ENCODE measurements around the gene SAFB. TPM values are rescaled to one million over a fixed set of nuclear protein-coding genes. Genes with fewer than 3 reads are reported as not detected.

The SAFB gene
- total and polyA plus RNA-seq, 7 donors = 51.3 to 88.9 (median 62.1) TPM

- no peak for TF ChIP-seq CTCF (IDR thresholded peaks at IDR 0.05)
- Histone ChIP-seq H3K36me3 (ENCODE audit: insufficient read depth in 1 of 2, low read depth in 1 of 2) (peaks cover 0 to 28% of the 10 kb centered on the region in 2 donors), H3K4me3 (no peak overlapping the region), H3K27me3 (ENCODE audit: insufficient read depth in 3 of 3, low read length in 2 of 3) (no peaks in the 10 kb centered on the region), H3K4me1 (no peaks in the 10 kb centered on the region), H3K27ac (no peak overlapping the region), H3K9me3 (no peaks in the 10 kb centered on the region)
- intact Hi-C loops (cut with DNase I) = loop anchor here (2.0 to 10.0 kb wide), 2 partner anchors 525 to 531 kb away; no protein-coding TSS in a partner anchor
- 89 to 92% (median 90%) methylated on average over 7 of the region's 7 CpGs for WGBS, 3 donors
- no peak for DNase-seq
- no peak for ATAC-seq
Measured at GRCh38 chr19:5579697-5580096, 43.2 kb upstream of the SAFB start.

DNA sequence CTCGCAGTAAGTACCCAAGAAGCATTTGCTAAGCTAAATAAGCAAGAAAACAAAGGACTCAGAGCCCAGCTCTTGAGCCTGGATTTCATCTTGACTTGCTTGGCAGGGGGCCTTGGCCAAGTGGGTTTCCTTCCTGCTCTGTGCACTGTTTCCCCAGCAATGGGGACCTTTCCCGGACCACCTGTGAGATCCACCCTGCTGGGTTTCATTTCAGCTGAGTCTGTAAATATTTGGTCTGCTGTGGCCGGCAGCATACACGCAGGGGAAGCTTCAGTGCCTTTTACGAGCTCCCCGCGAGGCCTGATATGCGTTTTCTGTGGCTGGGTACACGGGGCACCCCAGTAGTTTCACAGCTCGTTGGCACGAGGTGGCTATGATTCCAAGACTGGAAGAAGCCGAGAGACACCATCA is 42.7 kb upstream of the SAFB start:
- Histone ChIP-seq H3K36me3 (ENCODE audit: insufficient read depth in 1 of 2, low read depth in 1 of 2) (peaks cover 0 to 28% of the 10 kb centered on the region in 2 donors), H3K9me3 (no peaks in the 10 kb centered on the region), H3K27me3 (ENCODE audit: insufficient read depth in 3 of 3, low read length in 2 of 3) (no peaks in the 10 kb centered on the region), H3K4me3 (no peak overlapping the region), H3K4me1 (peaks cover under 1% of the 10 kb centered on the region), H3K27ac (no peak overlapping the region)
- ATAC-seq = no peak
- TF ChIP-seq CTCF (IDR thresholded peaks at IDR 0.05) = no peak
- WGBS, 3 donors = 62 to 64% (median 64%) methylated on average over 12 of the region's 12 CpGs
- no peak for DNase-seq
- intact Hi-C loops (cut with DNase I) = no loop called here

DNA sequence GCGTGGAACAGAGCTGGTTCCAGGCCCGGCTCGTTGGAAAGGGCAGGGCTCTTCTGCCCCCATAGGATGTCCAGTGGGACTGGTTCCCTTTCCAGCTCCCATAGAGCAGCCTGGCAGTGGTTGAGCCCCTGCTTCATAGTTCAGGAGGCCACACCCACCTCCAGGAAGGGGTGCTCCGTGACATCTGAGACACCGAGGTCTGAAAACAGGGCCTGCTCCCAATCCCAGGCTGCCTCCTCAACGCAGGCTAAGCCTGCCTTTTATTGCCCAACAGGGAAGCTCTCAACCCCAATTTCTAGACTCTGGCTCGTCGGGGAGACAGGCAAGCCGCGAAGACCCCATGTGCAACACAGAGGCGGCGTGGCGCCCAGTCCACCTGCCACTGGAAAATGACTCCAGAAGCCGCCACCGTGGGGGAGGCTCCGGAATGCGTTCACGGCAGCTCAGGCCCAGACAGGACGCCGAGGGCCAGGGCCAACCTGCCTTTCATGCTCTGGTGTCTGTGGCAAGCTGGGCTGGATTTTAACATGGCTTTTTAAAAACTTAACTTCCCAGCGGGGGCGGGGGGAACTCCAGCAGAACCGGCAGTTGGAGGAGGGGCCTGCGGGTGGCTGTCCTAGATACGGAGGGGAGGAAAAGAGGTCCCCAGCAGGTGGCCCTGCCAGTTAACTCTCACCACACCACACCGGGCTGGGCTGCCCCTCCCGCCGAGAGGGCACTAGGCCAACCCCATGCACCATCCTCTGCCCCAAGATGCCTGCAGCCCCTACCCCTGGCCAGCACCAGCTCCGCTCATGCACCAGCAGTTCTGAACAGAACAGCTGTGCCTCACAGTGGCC is 37.2 kb upstream of the SAFB start:
- H3K4me1 ChIP-seq = peaks cover 17% of the 10 kb centered on the region
- H3K9me3 ChIP-seq = no peaks in the 10 kb centered on the region
- peak overlapping the region; percentile 41 for H3K4me3 ChIP-seq
- peaks cover 4 to 73% of the 10 kb centered on the region in 2 donors for H3K36me3 ChIP-seq (ENCODE audit: insufficient read depth in 1 of 2, low read depth in 1 of 2)
- DNase-seq (peak in 1 of 2 donors; percentile 68), ATAC-seq (peak; percentile 52 to 76 (median 57))
- H3K27ac ChIP-seq = peak overlapping the region; percentile 80
- intact Hi-C loops (cut with DNase I) = no loop called here
- WGBS, 3 donors = 20 to 29% (median 22%) methylated on average over 27 to 29 of the region's 29 CpGs
- no peak for TF ChIP-seq CTCF (IDR thresholded peaks at IDR 0.05)
- no peaks in the 10 kb centered on the region for H3K27me3 ChIP-seq (ENCODE audit: insufficient read depth in 3 of 3, low read length in 2 of 3)

DNA sequence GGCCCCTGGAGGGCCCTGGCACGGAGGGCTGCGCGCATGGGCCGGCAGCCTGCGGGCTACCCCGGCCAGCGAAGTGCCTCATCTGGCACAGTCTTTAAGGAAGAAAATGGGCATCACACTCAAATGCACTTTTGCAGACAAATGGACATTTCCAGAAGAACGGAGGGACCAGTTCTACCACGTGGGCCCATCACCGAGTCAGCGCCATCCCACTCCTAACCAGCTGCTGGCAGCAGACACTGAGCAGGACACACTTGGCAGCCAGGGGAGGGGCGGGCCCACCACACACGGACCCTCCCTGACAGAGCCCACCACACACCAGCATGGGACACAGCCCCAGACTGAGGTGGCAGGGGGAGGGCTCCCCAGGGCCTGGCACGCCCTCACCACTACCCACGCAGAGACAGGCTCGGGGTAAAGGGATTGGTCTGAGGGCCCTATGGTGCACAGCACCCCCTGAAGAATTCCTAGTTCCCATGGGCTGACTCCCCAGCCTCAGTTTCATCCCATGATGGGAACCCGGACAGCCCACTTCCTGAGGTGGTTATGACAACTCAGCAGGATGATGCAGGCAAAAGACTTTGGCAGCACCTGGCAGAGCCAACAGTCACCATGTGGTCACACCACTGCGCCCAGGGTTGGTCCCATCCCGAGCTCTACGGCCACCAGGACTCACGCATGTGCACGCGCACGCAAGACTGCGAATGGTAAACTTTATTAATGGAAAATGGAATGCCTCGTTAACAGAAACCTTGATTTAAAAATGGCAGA is 36.4 kb upstream of the SAFB start:
- 59 to 72% (median 59%) methylated on average over 26 of the region's 26 CpGs for WGBS, 3 donors

More for the DNA sequence above, 36.4 kb upstream of the SAFB start:
- intact Hi-C loops (cut with DNase I) = no loop called here
- Histone ChIP-seq H3K4me3 (peak overlapping the region; percentile 41), H3K27ac (peak overlapping the region; percentile 80), H3K4me1 (peaks cover 17% of the 10 kb centered on the region), H3K36me3 (ENCODE audit: insufficient read depth in 1 of 2, low read depth in 1 of 2) (peaks cover 7 to 78% of the 10 kb centered on the region in 2 donors), H3K9me3 (no peaks in the 10 kb centered on the region), H3K27me3 (ENCODE audit: insufficient read depth in 3 of 3, low read length in 2 of 3) (no peaks in the 10 kb centered on the region)
- peak in 1 of 2 donors; percentile 38 for DNase-seq
- no peak for TF ChIP-seq CTCF (IDR thresholded peaks at IDR 0.05)
- ATAC-seq = peak in 2 of 4 donors; percentile 1 to 8

Measured in psoas muscle (tissue), 8 donors.